ENCODE data around the gene LRRTM2.
"Not testable (repeated sequence)": the region's sequence is repeated elsewhere in the genome, so short reads cannot be mapped to it uniquely, and the experiment has no call there.

The LRRTM2 gene

GRCh38 chr5:138874771-138875551, at the start of gene LRRTM2:
Gene LRRTM2 (minus strand): TSS chr5:138875335. CDS start chr5:138874911, 424 bp downstream.
- peak; percentile 91 for DNase-seq (ENCODE audit: low read depth, low spot score)

- no peak for DNase-seq (ENCODE audit: low read depth, low spot score)
Measured at GRCh38 chr5:138922494-138922893, 47.4 kb upstream of the LRRTM2 start.

GRCh38 chr5:138921362-138921761, 46.2 kb upstream of the LRRTM2 start:
- not testable (repeated sequence) for DNase-seq (ENCODE audit: low read depth, low spot score)

GRCh38 chr5:138920181-138920580, 45.0 kb upstream of the LRRTM2 start:
- no peak for DNase-seq (ENCODE audit: low read depth, low spot score)

- DNase-seq (ENCODE audit: low read depth, low spot score) = no peak
Measured at GRCh38 chr5:138918686-138919085, 43.6 kb upstream of the LRRTM2 start.

GRCh38 chr5:138914338-138914737, 39.2 kb upstream of the LRRTM2 start:
- DNase-seq (ENCODE audit: low read depth, low spot score) = no peak

GRCh38 chr5:138913773-138914172, 38.6 kb upstream of the LRRTM2 start:
- no peak for DNase-seq (ENCODE audit: low read depth, low spot score)

GRCh38 chr5:138912093-138912492, 37.0 kb upstream of the LRRTM2 start:
- no peak for DNase-seq (ENCODE audit: low read depth, low spot score)

- peak; percentile 81 for DNase-seq (ENCODE audit: low read depth, low spot score)
Measured at GRCh38 chr5:138911441-138911840, 36.3 kb upstream of the LRRTM2 start.

- no peak for DNase-seq (ENCODE audit: low read depth, low spot score)
Measured at GRCh38 chr5:138910546-138911185, 35.5 kb upstream of the LRRTM2 start.

GRCh38 chr5:138909734-138910133, 34.6 kb upstream of the LRRTM2 start:
- no peak for DNase-seq (ENCODE audit: low read depth, low spot score)

- peak; percentile 68 for DNase-seq (ENCODE audit: low read depth, low spot score)
Measured at GRCh38 chr5:138905541-138905940, 30.4 kb upstream of the LRRTM2 start.

- DNase-seq (ENCODE audit: low read depth, low spot score) = peak; percentile 67
Measured at GRCh38 chr5:138903130-138903775, 28.1 kb upstream of the LRRTM2 start.

GRCh38 chr5:138901716-138902115, 26.6 kb upstream of the LRRTM2 start:
- peak; percentile 23 for DNase-seq (ENCODE audit: low read depth, low spot score)

- DNase-seq (ENCODE audit: low read depth, low spot score) = peak; percentile 54
Measured at GRCh38 chr5:138900281-138900965, 25.3 kb upstream of the LRRTM2 start.

- no peak for DNase-seq (ENCODE audit: low read depth, low spot score)
Measured at GRCh38 chr5:138898742-138899141, 23.6 kb upstream of the LRRTM2 start.

- DNase-seq (ENCODE audit: low read depth, low spot score) = no peak
Measured at GRCh38 chr5:138898299-138898698, 23.2 kb upstream of the LRRTM2 start.

GRCh38 chr5:138895918-138896317, 20.8 kb upstream of the LRRTM2 start:
- no peak for DNase-seq (ENCODE audit: low read depth, low spot score)

- peak; percentile 42 for DNase-seq (ENCODE audit: low read depth, low spot score)
Measured at GRCh38 chr5:138890644-138891043, 15.5 kb upstream of the LRRTM2 start.

- no peak for DNase-seq (ENCODE audit: low read depth, low spot score)
Measured at GRCh38 chr5:138889994-138890393, 14.9 kb upstream of the LRRTM2 start.

- DNase-seq (ENCODE audit: low read depth, low spot score) = no peak
Measured at GRCh38 chr5:138884554-138884953, 9.4 kb upstream of the LRRTM2 start.

GRCh38 chr5:138884094-138884493, 9.0 kb upstream of the LRRTM2 start:
- no peak for DNase-seq (ENCODE audit: low read depth, low spot score)

Measured in astrocyte of the hippocampus (primary cell).